ENCODE measurements around the gene CDC16. TPM values are rescaled to one million over a fixed set of nuclear protein-coding genes. Genes with fewer than 3 reads are reported as not detected.

CDC16 gene
- total and polyA plus RNA-seq, 2 of the 4 experiments (the other 2 are of a cell fraction): 41.6 to 66.6 TPM

DNA sequence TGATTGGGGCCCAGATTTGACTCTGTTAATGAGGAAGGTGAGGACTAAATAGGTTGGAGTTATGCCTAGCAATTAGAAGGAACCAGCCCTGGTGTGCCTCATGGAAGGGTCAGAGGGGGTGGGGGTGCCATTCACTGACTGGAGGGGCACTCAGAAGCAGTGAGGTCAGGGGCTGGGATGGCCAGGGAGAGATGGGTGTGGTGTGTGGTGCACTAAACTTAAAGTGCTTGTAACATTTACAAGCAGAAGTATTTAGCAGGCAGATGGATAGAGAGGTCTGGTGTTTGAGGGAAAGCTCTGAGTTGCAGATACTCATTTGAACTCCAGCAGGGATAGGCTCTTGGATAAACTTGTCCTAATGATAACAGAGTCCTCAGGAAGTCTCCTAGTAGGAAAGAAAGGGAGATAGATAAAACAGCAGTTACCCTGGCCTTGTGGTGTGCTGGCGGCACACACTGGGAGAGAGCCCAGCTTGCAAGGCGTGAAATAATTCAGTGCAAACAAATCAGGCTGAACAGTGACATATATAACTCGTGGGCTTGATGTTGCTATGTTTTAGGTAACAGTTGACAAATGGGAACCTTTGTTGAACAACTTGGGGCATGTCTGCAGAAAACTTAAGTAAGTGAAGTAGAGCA is 26.8 kb downstream of the CDC16 start:
- no peak overlapping the region for H4K8ac ChIP-seq (ENCODE audit: low read depth in 2 of 2, low read length in 2 of 2)
- H3K9ac ChIP-seq (ENCODE audit: low read depth, low read length): no peak overlapping the region
- H4K91ac ChIP-seq (ENCODE audit: insufficient read depth, low read depth, low read length): no peak overlapping the region
- no peak overlapping the region for H3K4me2 ChIP-seq (ENCODE audit: low read depth, low read length)
- no peak overlapping the region for H2AK5ac ChIP-seq (ENCODE audit: low read depth, low read length)
- DNase-seq: no peak
- no peak overlapping the region for H3K4ac ChIP-seq (ENCODE audit: low read depth, low read length)
- no peak overlapping the region for H2BK15ac ChIP-seq (ENCODE audit: low read depth, low read length)
- ChIA-PET POLR2A (ENCODE audit: unreplicated experiment) (no interaction called here), CTCF (no interaction called here)
- TF ChIP-seq RCOR1 (IDR thresholded peaks at IDR 0.05; ENCODE audit: insufficient replicate concordance, low read length) (no peak), MAFK (IDR thresholded peaks at IDR 0.05; ENCODE audit: low read depth, low read length) (no peak), BHLHE40 (IDR thresholded peaks at IDR 0.05; ENCODE audit: low read depth, low read length) (no peak), RAD21 (IDR thresholded peaks at IDR 0.05; ENCODE audit: low read length) (no peak)
- no peak overlapping the region for H3K4me3 ChIP-seq (ENCODE audit: insufficient read depth, low read depth, low read length)
- H3K27me3 ChIP-seq (ENCODE audit: control insufficient read depth, insufficient read depth, low read length): no peaks in the 10 kb centered on the region
- H3K14ac ChIP-seq (replicated peaks; ENCODE audit: low read depth, low read length): no peak overlapping the region
- H3K23ac ChIP-seq (ENCODE audit: low read depth, low read length): no peak overlapping the region
- intact Hi-C loops (cut with micrococcal nuclease) (no loop called here), dilution Hi-C loops (cut with HindIII; ENCODE audit: low sequenced_read_pairs, unreplicated experiment) (no loop called here), in situ Hi-C loops (cut with MboI; ENCODE audit: low sequenced_read_pairs) (no loop called here)
- H3K27ac ChIP-seq (ENCODE audit: insufficient read depth, low read length): no peak overlapping the region
- WGBS, 2 experiments (ENCODE audit: extremely low coverage in 2 of 2, insufficient read length in 1 of 2): 83% methylated on average over 2 of the region's 3 CpGs; no CpG with 5 or more reads in 1 of the 2 experiments
- no peak overlapping the region for H2BK120ac ChIP-seq (ENCODE audit: low read depth, low read length)
- H4K5ac ChIP-seq (ENCODE audit: low read depth, low read length): no peak overlapping the region
- no peak overlapping the region for H2AFZ ChIP-seq (replicated peaks; ENCODE audit: low read length, poor library complexity)
- H3K9me1 ChIP-seq (ENCODE audit: insufficient read depth, low read length): peaks cover 11% of the 10 kb centered on the region; the same call in 1 of the 2 replicates
- H3K36me3 ChIP-seq (ENCODE audit: control insufficient read depth, insufficient read depth, low read length): peaks cover 47% of the 10 kb centered on the region
- peaks cover 5% of the 10 kb centered on the region for H3K4me1 ChIP-seq (ENCODE audit: control insufficient read depth, insufficient read depth, low read length)
- no peak overlapping the region for H3K56ac ChIP-seq (ENCODE audit: extremely low read depth, insufficient read depth, low read length)
- peak overlapping the region; percentile 46 for H2BK5ac ChIP-seq (ENCODE audit: low read depth, low read length, poor library complexity, severe bottlenecking)
- H2BK20ac ChIP-seq (ENCODE audit: low read depth, low read length): no peak overlapping the region
- 0 out of 2 replicates have a peak, but pooled peaks cover 5% of the 10 kb centered on the region for H4K20me1 ChIP-seq (ENCODE audit: insufficient read depth, low read length)
- H3K79me1 ChIP-seq (ENCODE audit: low read depth in 1 of 2, low read length in 2 of 2): peaks cover 33 to 49% of the 10 kb centered on the region in 2 experiments
- no TSS peak for BruUV-seq (replicated peaks)
- H3K9me3 ChIP-seq (ENCODE audit: control insufficient read depth, insufficient read depth, low read length): no peaks in the 10 kb centered on the region
- no peak overlapping the region for H2AK9ac ChIP-seq (replicated peaks; ENCODE audit: low read depth, low read length, poor library complexity)
- peak; percentile 21; the same call in 1 of the 2 replicates for ATAC-seq (ENCODE audit: low read depth)
- no peak overlapping the region for H3K18ac ChIP-seq (ENCODE audit: low read depth, low read length)

Measured in IMR-90 (cell line).